Measurements from ENCODE around the gene AP2A2. TPM values are rescaled to one million over a fixed set of nuclear protein-coding genes. Genes with fewer than 3 reads are reported as not detected.

Gene AP2A2
- total and polyA plus RNA-seq, 11 donors = 20.4 to 71.4 (median 36.5) TPM

- no peaks in the 10 kb centered on the region for H3K4me1 ChIP-seq
- peaks cover 0 to 39% (median 17%) of the 10 kb centered on the region in 9 donors for H3K36me3 ChIP-seq
- ATAC-seq = no peak
- no peaks in the 10 kb centered on the region for H3K9me3 ChIP-seq
- intact Hi-C loops (cut with DNase I) = no loop called here
- no peak overlapping the region for H3K27ac ChIP-seq
- no peak for DNase-seq
- 94 to 97% (median 97%) methylated on average over 15 to 17 of the region's 17 CpGs for WGBS, 4 donors
- H3K27me3 ChIP-seq = no peaks in the 10 kb centered on the region
- TF ChIP-seq POLR2A (IDR thresholded peaks at IDR 0.05) = no peak
- no peak for TF ChIP-seq CTCF (IDR thresholded peaks at IDR 0.05)
- no peak overlapping the region for H3K4me3 ChIP-seq
These were observed 39.1 kb upstream of the AP2A2 start for GRCh38 chr11:886568-886967.

- ATAC-seq (no peak), DNase-seq (no peak)
- 82 to 94% (median 91%) methylated on average over 6 to 14 of the region's 14 CpGs for WGBS, 4 donors
- no peak for TF ChIP-seq CTCF (IDR thresholded peaks at IDR 0.05)
- TF ChIP-seq POLR2A (IDR thresholded peaks at IDR 0.05) = no peak
- Histone ChIP-seq H3K27ac (no peak overlapping the region), H3K9me3 (no peaks in the 10 kb centered on the region), H3K27me3 (no peaks in the 10 kb centered on the region), H3K4me1 (no peaks in the 10 kb centered on the region), H3K4me3 (no peak overlapping the region), H3K36me3 (peaks cover 0 to 31% (median 6%) of the 10 kb centered on the region in 9 donors)
- intact Hi-C loops (cut with DNase I) = no loop called here
These were observed 38.1 kb upstream of the AP2A2 start for GRCh38 chr11:887589-887988.

GRCh38 chr11:888310-889212, 37.1 kb upstream of the AP2A2 start:
- TF ChIP-seq POLR2A (IDR thresholded peaks at IDR 0.05) = no peak
- no peak for TF ChIP-seq CTCF (IDR thresholded peaks at IDR 0.05)
- no peak for ATAC-seq

GRCh38 chr11:889257-889656, 36.4 kb upstream of the AP2A2 start:
- ATAC-seq (no peak), DNase-seq (no peak)
- WGBS, 4 donors = 88 to 96% (median 92%) methylated on average over 11 to 13 of the region's 13 CpGs
- no peaks in the 10 kb centered on the region for H3K4me1 ChIP-seq
- no peaks in the 10 kb centered on the region for H3K9me3 ChIP-seq
- no peak overlapping the region for H3K27ac ChIP-seq
- no peaks in the 10 kb centered on the region for H3K27me3 ChIP-seq
- TF ChIP-seq POLR2A (IDR thresholded peaks at IDR 0.05) (no peak), CTCF (IDR thresholded peaks at IDR 0.05) (no peak)
- no peak overlapping the region for H3K4me3 ChIP-seq
- intact Hi-C loops (cut with DNase I) = no loop called here
- H3K36me3 ChIP-seq = peaks cover 0 to 22% (median 0%) of the 10 kb centered on the region in 9 donors

More at GRCh38 chr11:888310-889212, 37.1 kb upstream of the AP2A2 start:
- H3K27me3 ChIP-seq = no peaks in the 10 kb centered on the region
- H3K4me3 ChIP-seq = no peak overlapping the region
- no peaks in the 10 kb centered on the region for H3K9me3 ChIP-seq
- H3K4me1 ChIP-seq = no peaks in the 10 kb centered on the region
- 92 to 93% (median 93%) methylated on average over 34 to 45 of the region's 45 CpGs for WGBS, 4 donors
- H3K36me3 ChIP-seq = peaks cover 0 to 22% (median 0%) of the 10 kb centered on the region in 9 donors
- no peak for DNase-seq
- intact Hi-C loops (cut with DNase I) = no loop called here
- H3K27ac ChIP-seq = no peak overlapping the region
